GM19467 (cell line): ENCODE measurements around the gene ESYT2.

Experiments
- ATAC-seq: cut with Tn5 transposase; IDR thresholded peaks from one replicate; pipeline ENCODE4 v1.9.1; 2021; ENCODE audit warnings: mild to moderate bottlenecking, moderate library complexity; ENCODE audit not compliant: unreplicated experiment

The ESYT2 gene

GRCh38 chr7:158804335-158804734 is 25.0 kb downstream of the ESYT2 start:
- no peak for ATAC-seq

- ATAC-seq, result no peak
Measured at GRCh38 chr7:158803367-158803969, 25.8 kb downstream of the ESYT2 start.

GRCh38 chr7:158802535-158803366 is 26.6 kb downstream of the ESYT2 start:
- ATAC-seq, result no peak

- ATAC-seq, result no peak
Measured at GRCh38 chr7:158798741-158799140, 30.6 kb downstream of the ESYT2 start.

GRCh38 chr7:158796667-158797066 is 32.6 kb downstream of the ESYT2 start:
- no peak for ATAC-seq

- no peak for ATAC-seq
Measured at GRCh38 chr7:158795272-158795671, 34.0 kb downstream of the ESYT2 start.

- no peak for ATAC-seq
Measured at GRCh38 chr7:158791107-158791506, 38.2 kb downstream of the ESYT2 start.

GRCh38 chr7:158789842-158790241 is 39.5 kb downstream of the ESYT2 start:
- ATAC-seq, result no peak

GRCh38 chr7:158786898-158787297 is 42.4 kb downstream of the ESYT2 start:
- no peak for ATAC-seq

- ATAC-seq, result no peak
Measured at GRCh38 chr7:158784270-158784669, 45.0 kb downstream of the ESYT2 start.

GRCh38 chr7:158783595-158783994 is 45.7 kb downstream of the ESYT2 start:
- ATAC-seq, result no peak

- no peak for ATAC-seq
Measured at GRCh38 chr7:158782761-158783401, 46.4 kb downstream of the ESYT2 start.

- ATAC-seq, result no peak
Measured at GRCh38 chr7:158781974-158782664, 47.2 kb downstream of the ESYT2 start.

- ATAC-seq, result no peak
Measured at GRCh38 chr7:158781217-158781973, 47.9 kb downstream of the ESYT2 start.

GRCh38 chr7:158779061-158780000 is 50.0 kb downstream of the ESYT2 start:
- ATAC-seq, result no peak

GRCh38 chr7:158778471-158778870 is 50.8 kb downstream of the ESYT2 start:
- ATAC-seq, result no peak

- ATAC-seq, result no peak
Measured at GRCh38 chr7:158777793-158778192, 51.5 kb downstream of the ESYT2 start.

- ATAC-seq, result no peak
Measured at GRCh38 chr7:158776474-158776873, 52.8 kb downstream of the ESYT2 start.

- ATAC-seq, result no peak
Measured at GRCh38 chr7:158774952-158775351, 54.4 kb downstream of the ESYT2 start.

GRCh38 chr7:158772916-158773315 is 56.4 kb downstream of the ESYT2 start:
- no peak for ATAC-seq
